GM23338 (cell line): Measurements from ENCODE around the gene ARAP1. TPM values are rescaled to one million over a fixed set of nuclear protein-coding genes. Genes with fewer than 3 reads are reported as not detected.

ENCODE experiments used
- ATAC-seq: fragments of 200-7000 bp; cut with Tn5 transposase; 3 replicates; pipeline ENCODE4 v1.9.1; 2020
- DNase-seq: peaks from one replicate; pipeline ENCODE4 v3.0.0-alpha.2; 2015; ENCODE audit warnings: low spot score
- H2AFZ ChIP-seq: fragments of 200-600 bp; sonication (generic); 2 replicates; pipeline ENCODE4 v1.8.0; 2016; ENCODE audit warnings: antibody characterized with exemption, mild to moderate bottlenecking, moderate library complexity
- H3F3A ChIP-seq: fragments of 200-600 bp; sonication (generic); replicated peaks from 2 replicates; pipeline ENCODE4 v1.8.0; 2017; ENCODE audit warnings: antibody characterized with exemption, mixed run types, low read depth
- H3K27ac ChIP-seq: fragments of 200-600 bp; sonication (generic); 2 replicates; pipeline ENCODE4 v1.6.1; 2016; ENCODE audit warnings: low read depth
- H3K27me3 ChIP-seq: fragments of 200-600 bp; sonication (generic); 2 replicates; pipeline ENCODE4 v1.8.0; 2016; ENCODE audit warnings: mild to moderate bottlenecking, mixed run types, moderate library complexity; ENCODE audit not compliant: insufficient read depth
- H3K36me3 ChIP-seq: fragments of 200-600 bp; sonication (generic); 2 replicates; pipeline ENCODE4 v1.8.0; 2016; ENCODE audit warnings: mild to moderate bottlenecking; ENCODE audit not compliant: insufficient read depth
- H3K4me1 ChIP-seq: fragments of 200-600 bp; sonication (generic); 2 replicates; pipeline ENCODE4 v1.8.0; 2016; ENCODE audit warnings: mild to moderate bottlenecking, moderate library complexity; ENCODE audit not compliant: insufficient read depth
- H3K4me2 ChIP-seq: fragments of 200-600 bp; sonication (generic); 2 replicates; pipeline ENCODE4 v1.7.1; 2017; ENCODE audit warnings: mixed run types
- H3K4me3 ChIP-seq: fragments of 200-600 bp; sonication (generic); 2 replicates; pipeline ENCODE4 v1.6.1; 2016; ENCODE audit warnings: mixed run types
- H3K79me2 ChIP-seq: fragments of 200-600 bp; sonication (generic); replicated peaks from 2 replicates; pipeline ENCODE4 v1.8.0; 2017; ENCODE audit warnings: mild to moderate bottlenecking; ENCODE audit not compliant: insufficient read depth
- H3K9me2 ChIP-seq: fragments of 200-600 bp; sonication (generic); 2 replicates; pipeline ENCODE4 v1.8.0; 2017; ENCODE audit not compliant: insufficient read depth
- H4K20me1 ChIP-seq: fragments of 200-600 bp; sonication (generic); replicated peaks from 2 replicates; pipeline ENCODE4 v1.8.0; 2017; ENCODE audit warnings: mild to moderate bottlenecking; ENCODE audit not compliant: insufficient read depth
- H3K27ac Mint-ChIP-seq: 2 replicates; pipeline ENCODE4 v1.8.0; 2020; ENCODE audit warnings: inconsistent platforms, mild to moderate bottlenecking, moderate library complexity, mixed read lengths
- H3K27me3 Mint-ChIP-seq: 3 replicates; pipeline ENCODE4 v1.8.0; 2022; ENCODE audit warnings: low read depth, mild to moderate bottlenecking, moderate library complexity, mixed read lengths, inconsistent platforms; ENCODE audit not compliant: insufficient read depth, poor library complexity
- H3K36me3 Mint-ChIP-seq: 3 replicates; pipeline ENCODE4 v1.8.0; 2021; ENCODE audit warnings: low read depth, mild to moderate bottlenecking, inconsistent platforms, moderate library complexity, mixed read lengths
- H3K4me1 Mint-ChIP-seq: 3 replicates; pipeline ENCODE4 v1.8.0; 2020; ENCODE audit warnings: mild to moderate bottlenecking, inconsistent platforms, mixed read lengths
- H3K4me3 Mint-ChIP-seq: 3 replicates; pipeline ENCODE4 v1.8.0; 2021; ENCODE audit warnings: moderate library complexity, mild to moderate bottlenecking, inconsistent platforms, mixed read lengths
- H3K9me3 Mint-ChIP-seq: 3 replicates; pipeline ENCODE4 v1.8.0; 2020; ENCODE audit warnings: moderate library complexity, mild to moderate bottlenecking, inconsistent platforms, mixed read lengths
- CREB1 ChIP-seq: fragments of 250-450 bp; sonication (Bioruptor Pico); IDR thresholded peaks from 2 replicates; pipeline ENCODE4 v1.5.0; 2020; ENCODE audit warnings: low read depth, mild to moderate bottlenecking, moderate library complexity
- CTCF ChIP-seq, 2 experiments: fragments of 200-600 bp in 1 of 2; sonication (generic) in 1 of 2; conservative IDR thresholded peaks; 2 replicates each; pipeline versions ENCODE4 v1.5.1 to v1.6.1; 2016 to 2017; ENCODE audit warnings: antibody characterized with exemption in 2 of 2, low read depth in 2 of 2, mild to moderate bottlenecking in 2 of 2, moderate library complexity in 1 of 2
- ETS1 ChIP-seq: IDR thresholded peaks from 2 replicates; pipeline ENCODE4 v1.6.1; 2016; ENCODE audit warnings: antibody characterized with exemption
- EZH2 ChIP-seq: fragments of 200-600 bp; sonication (generic); IDR thresholded peaks from one replicate; pipeline ENCODE4 v1.8.0; 2017; ENCODE audit warnings: antibody characterized with exemption, mild to moderate bottlenecking, low read depth; ENCODE audit not compliant: unreplicated experiment
- EZH2phosphoT487 ChIP-seq: fragments of 200-600 bp; sonication (generic); IDR thresholded peaks from one replicate; pipeline ENCODE4 v1.8.1; 2018; ENCODE audit warnings: antibody characterized with exemption; ENCODE audit not compliant: unreplicated experiment
- JUNB ChIP-seq: IDR thresholded peaks from one replicate; pipeline ENCODE4 v1.6.1; 2016; ENCODE audit warnings: antibody characterized with exemption; ENCODE audit not compliant: unreplicated experiment
- NANOG ChIP-seq: IDR thresholded peaks from 2 replicates; pipeline ENCODE4 v1.6.1; 2016; ENCODE audit warnings: antibody characterized with exemption, borderline replicate concordance
- POLR2AphosphoS5 ChIP-seq: IDR thresholded peaks from 2 replicates; pipeline ENCODE4 v1.6.1; 2016; ENCODE audit warnings: antibody characterized with exemption, low read depth
- REST ChIP-seq: IDR thresholded peaks from one replicate; pipeline ENCODE4 v1.6.1; 2018; ENCODE audit warnings: antibody characterized with exemption; ENCODE audit not compliant: unreplicated experiment
- STAT1 ChIP-seq: IDR thresholded peaks from one replicate; pipeline ENCODE4 v1.6.1; 2016; ENCODE audit warnings: antibody characterized with exemption; ENCODE audit not compliant: unreplicated experiment
- ZNF114 ChIP-seq: fragments of 250-450 bp; sonication (Bioruptor Pico); IDR thresholded peaks from 2 replicates; pipeline ENCODE4 v1.5.0; 2020; ENCODE audit warnings: mild to moderate bottlenecking, moderate library complexity
- ZNF331 ChIP-seq: fragments of 250-450 bp; sonication (Bioruptor Pico); IDR thresholded peaks from 2 replicates; pipeline ENCODE4 v1.5.0; 2020; ENCODE audit warnings: low read depth, mild to moderate bottlenecking, moderate library complexity
- ZNF462 ChIP-seq: fragments of 250-450 bp; sonication (Bioruptor Pico); IDR thresholded peaks from 2 replicates; pipeline ENCODE4 v1.5.0; 2020; ENCODE audit warnings: mild to moderate bottlenecking, moderate library complexity
- polyA plus RNA-seq: library from polyadenylated mRNA; unstranded; fragments of >200 nt; fragmentation: Nextera tagmentation; extraction: Ambion mirVana; gene quantifications from 2 replicates; pipeline ENCODE4 v1.2.1, GENCODE V29; 2016
- total RNA-seq: library from RNA; depleted of rRNA; stranded (reverse); fragments of >200 nt; shearing (Covaris generic); gene quantifications from 2 replicates; pipeline ENCODE4 v1.2.3, GENCODE V29; 2014

The ARAP1 gene
- total and polyA plus RNA-seq, 2 experiments from 2014 or later, result 24.5 to 116 TPM

- no peak overlapping the region for H2AFZ ChIP-seq
- H3K79me2 ChIP-seq, result no peaks in the 10 kb centered on the region
- H3K36me3 Mint-ChIP-seq, result no peaks in the 10 kb centered on the region
- H3K9me2 ChIP-seq, result no peaks in the 10 kb centered on the region
- H4K20me1 ChIP-seq, result no peaks in the 10 kb centered on the region; the same call in 1 of the 2 replicates
- H3K4me2 ChIP-seq, result no peak overlapping the region
- no peak for DNase-seq
- no peak overlapping the region for H3K4me3 ChIP-seq
- H3K4me3 Mint-ChIP-seq, result no peak overlapping the region
- H3K27ac Mint-ChIP-seq, result no peak overlapping the region
- H3K27me3 ChIP-seq, result no peaks in the 10 kb centered on the region
- H3K4me1 Mint-ChIP-seq, result peaks cover 37% of the 10 kb centered on the region
- ATAC-seq, result no peak
- H3K27ac ChIP-seq, result no peak overlapping the region
- H3F3A ChIP-seq, result no peaks in the 10 kb centered on the region; the same call in 1 of the 2 replicates
- TF ChIP-seq CREB1 (no peak), ETS1 (no peak), EZH2 (no peak), EZH2phosphoT487 (no peak), ZNF331 (CRISPR knock-in tag) (no peak), POLR2AphosphoS5 (no peak), ZNF462 (CRISPR knock-in tag) (no peak), NANOG (no peak), REST (no peak), JUNB (no peak), CTCF (conservative IDR thresholded peaks at IDR 0.05; ENCODE audit: low read depth in 2 of 2) (no peak), STAT1 (no peak), ZNF114 (CRISPR knock-in tag) (no peak)
- no peaks in the 10 kb centered on the region for H3K36me3 ChIP-seq
- H3K9me3 Mint-ChIP-seq, result no peaks in the 10 kb centered on the region
- peaks cover 17% of the 10 kb centered on the region for H3K27me3 Mint-ChIP-seq
- peaks cover 14% of the 10 kb centered on the region; the same call in 1 of the 2 replicates for H3K4me1 ChIP-seq
Observed at GRCh38 chr11:72766152-72766902, 14.1 kb upstream of the ARAP1 start.
